Fibroblast of villous mesenchyme (primary cell): Measurements from ENCODE around the gene TAS2R14. TPM values are rescaled to one million over a fixed set of nuclear protein-coding genes. Genes with fewer than 3 reads are reported as not detected.

Experiments
- DNase-seq: peaks from one replicate; pipeline ENCODE4 v3.0.0-alpha.2; 2010; ENCODE audit warnings: low read depth
- H3K4me3 ChIP-seq: 2 replicates; pipeline ENCODE4 v1.5.1; 2011; ENCODE audit warnings: low read depth, mild to moderate bottlenecking, low read length
- total RNA-seq: library from RNA; depleted of rRNA; stranded (reverse); fragments of >200 nt; gene quantifications from 2 replicates; pipeline ENCODE4 v1.2.3, GENCODE V29; 2012
- TF ChIP-seq, protein P1 (sequence below): IDR thresholded peaks from 2 replicates; pipeline ENCODE4 v1.5.1; 2012; ENCODE audit warnings: low read depth, mild to moderate bottlenecking, low read length; ENCODE audit not compliant: insufficient read depth

Gene TAS2R14
- total RNA-seq, 1 donor: 6.9 TPM

DNA sequence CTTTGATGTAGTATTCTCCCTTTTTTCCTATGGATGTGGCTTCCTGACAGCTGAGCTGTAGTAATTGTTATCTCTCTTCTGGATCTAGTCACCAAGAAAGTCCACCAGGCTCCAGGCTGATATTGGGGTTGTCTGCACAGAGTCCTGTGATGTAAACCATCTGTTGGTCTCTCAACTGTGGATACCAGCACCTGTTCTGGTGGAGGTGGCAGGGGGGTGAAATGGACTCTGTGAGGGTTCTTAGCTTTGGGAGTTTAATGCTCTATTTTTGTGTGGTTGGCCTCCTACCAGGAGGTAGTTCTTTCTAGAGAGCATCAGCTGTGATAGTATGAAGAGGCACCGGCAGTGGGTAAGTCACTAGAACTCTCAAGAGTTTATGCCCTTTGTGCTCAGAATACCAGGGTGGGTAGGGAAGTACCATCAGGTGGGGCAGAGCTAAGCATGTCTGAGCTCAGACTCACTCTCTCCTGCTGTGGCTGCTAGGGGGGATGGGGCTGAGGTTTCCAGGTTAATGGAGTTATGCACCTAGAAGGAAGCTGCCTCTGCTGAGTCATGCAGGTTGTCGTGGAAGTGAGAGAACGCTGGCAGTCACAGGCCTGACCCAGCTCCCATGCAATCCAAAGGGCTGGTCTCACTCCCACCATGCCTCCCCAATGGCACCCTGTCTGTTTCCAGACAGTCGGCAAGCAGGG lies 3.0 kb upstream of the TAS2R14 start:
- TF ChIP-seq, protein P1, sequence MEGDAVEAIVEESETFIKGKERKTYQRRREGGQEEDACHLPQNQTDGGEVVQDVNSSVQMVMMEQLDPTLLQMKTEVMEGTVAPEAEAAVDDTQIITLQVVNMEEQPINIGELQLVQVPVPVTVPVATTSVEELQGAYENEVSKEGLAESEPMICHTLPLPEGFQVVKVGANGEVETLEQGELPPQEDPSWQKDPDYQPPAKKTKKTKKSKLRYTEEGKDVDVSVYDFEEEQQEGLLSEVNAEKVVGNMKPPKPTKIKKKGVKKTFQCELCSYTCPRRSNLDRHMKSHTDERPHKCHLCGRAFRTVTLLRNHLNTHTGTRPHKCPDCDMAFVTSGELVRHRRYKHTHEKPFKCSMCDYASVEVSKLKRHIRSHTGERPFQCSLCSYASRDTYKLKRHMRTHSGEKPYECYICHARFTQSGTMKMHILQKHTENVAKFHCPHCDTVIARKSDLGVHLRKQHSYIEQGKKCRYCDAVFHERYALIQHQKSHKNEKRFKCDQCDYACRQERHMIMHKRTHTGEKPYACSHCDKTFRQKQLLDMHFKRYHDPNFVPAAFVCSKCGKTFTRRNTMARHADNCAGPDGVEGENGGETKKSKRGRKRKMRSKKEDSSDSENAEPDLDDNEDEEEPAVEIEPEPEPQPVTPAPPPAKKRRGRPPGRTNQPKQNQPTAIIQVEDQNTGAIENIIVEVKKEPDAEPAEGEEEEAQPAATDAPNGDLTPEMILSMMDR: no peak
- no peak for DNase-seq
- no peak overlapping the region for H3K4me3 ChIP-seq

DNA sequence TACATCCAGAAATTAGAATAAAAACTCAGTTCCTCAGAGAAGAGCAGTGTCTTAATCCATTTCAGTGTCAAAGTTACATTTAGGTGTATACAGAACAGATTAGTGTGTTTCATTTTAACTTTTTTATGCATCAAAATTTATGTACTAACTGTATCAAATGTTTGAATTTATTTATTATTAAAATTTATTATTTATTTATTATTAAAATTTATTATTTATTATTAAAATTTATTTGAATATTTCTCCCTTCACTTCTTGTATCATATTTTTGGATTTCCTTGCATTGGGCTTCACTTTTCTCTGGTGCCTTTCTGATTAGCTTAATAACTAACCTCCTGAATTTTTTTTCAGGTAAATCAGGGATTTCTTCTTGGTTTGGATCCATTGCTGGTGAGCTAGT lies 2.3 kb upstream of the TAS2R14 start:
- DNase-seq: no peak
- no peak overlapping the region for H3K4me3 ChIP-seq
- TF ChIP-seq, protein P1: no peak

DNA sequence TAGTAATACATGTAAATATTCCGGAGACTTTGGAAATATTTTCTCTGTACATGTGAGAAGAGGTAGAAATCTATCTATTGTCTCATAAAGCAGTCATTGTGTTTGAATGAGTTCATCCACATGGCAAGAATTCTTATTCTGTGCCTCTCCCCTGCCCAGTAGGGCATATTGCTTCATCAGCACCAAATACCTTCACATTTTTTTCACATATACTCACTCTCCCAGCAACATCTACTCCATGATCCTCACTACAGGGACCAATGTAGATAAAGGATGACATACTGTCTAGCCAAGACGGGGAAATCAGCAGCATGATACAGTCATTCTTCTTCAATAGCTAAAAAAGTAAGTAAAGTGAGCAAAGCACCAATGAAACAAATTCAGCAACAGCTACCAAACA lies 1.3 kb upstream of the TAS2R14 start:
- no peak overlapping the region for H3K4me3 ChIP-seq
- peak; percentile 27 for DNase-seq
- TF ChIP-seq, protein P1: no peak

DNA sequence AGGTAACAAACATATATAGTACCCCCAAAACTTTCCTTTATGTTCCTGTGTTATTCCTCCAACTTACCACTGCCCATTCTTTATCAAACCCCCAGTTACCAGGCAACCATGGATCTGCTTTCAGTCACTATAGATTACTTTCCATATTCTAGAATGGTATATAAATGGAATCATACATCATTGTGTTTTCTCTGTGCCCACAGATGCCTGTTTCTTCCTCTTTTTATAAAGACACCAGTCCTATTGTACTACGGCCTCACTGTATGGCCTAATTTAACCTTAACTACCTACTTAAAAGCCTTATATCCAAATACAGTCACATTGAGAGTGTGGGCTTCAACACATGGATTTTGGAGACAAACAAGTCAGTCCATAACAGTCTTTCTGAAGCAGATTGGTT lies 2.6 kb downstream of the TAS2R14 start:
- no peak overlapping the region for H3K4me3 ChIP-seq
- DNase-seq: no peak
- TF ChIP-seq, protein P1: no peak

DNA sequence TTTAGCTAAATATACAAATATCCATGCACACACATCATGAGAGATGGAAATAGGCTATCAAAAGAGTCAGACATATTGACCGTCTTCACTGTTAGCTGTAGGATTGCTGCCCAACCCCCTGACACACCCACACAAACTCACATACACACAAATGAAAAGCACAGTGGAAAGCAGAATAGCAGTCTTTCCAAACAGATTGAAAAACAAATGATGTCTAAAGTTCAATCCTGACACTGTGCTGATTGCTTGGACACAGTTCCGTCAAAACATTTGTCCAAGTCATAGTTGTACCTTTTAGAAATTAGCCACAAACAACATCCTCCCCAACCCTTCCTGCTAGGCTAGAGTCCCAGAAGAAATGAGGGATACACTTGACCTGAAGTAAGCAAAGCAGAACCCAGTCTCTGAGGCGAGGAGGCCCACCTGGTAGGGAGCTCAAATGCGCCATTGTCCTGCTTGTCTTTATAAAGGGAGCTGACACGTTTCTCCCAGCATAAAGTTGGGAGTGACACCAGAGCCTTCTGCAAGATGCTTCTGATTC lies 10.2 kb downstream of the TAS2R14 start, which contains the start of gene PRH2:
Gene PRH2, plus strand, starts transcription at position 491 of the 541 bp plus-strand sequence. Its CDS starts 38 bp downstream, at position 529.
- TF ChIP-seq, protein P1: no peak
- no peak within 1 kb of the TSS for H3K4me3 ChIP-seq
- DNase-seq: no peak

DNA sequence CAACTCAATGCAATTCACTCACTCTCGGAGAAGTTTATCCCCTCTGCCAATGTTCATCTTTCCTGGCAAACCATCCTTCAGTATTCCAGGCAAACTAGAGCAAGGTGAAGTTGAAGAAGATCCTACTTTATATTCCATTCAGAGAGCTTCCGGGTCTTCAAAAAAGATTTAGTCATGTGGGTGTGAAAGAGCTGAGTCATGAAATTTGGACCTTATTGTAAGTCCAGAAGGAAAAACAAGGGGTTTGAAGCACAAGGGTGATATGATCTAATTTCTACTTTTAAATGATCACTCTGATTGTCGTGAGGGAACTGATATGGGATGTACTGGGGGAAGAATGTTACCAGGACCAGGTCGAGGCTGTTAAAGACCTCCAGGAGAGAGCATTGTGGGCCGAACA lies 12.8 kb downstream of the TAS2R14 start:
- no peak overlapping the region for H3K4me3 ChIP-seq
- DNase-seq: no peak
- TF ChIP-seq, protein P1: no peak
